ENCODE measurements around the gene CCM2L. TPM values are rescaled to one million over a fixed set of nuclear protein-coding genes. Genes with fewer than 3 reads are reported as not detected.

Gene CCM2L
- total RNA-seq, 1 donor from 2014 or later = 0.11 TPM

- Mint-ChIP-seq H3K27ac (ENCODE audit: unreplicated experiment) (peak overlapping the region; percentile 93), H3K36me3 (ENCODE audit: low read depth, unreplicated experiment) (no peaks in the 10 kb centered on the region), H3K4me1 (ENCODE audit: low read depth, unreplicated experiment) (peaks cover 15% of the 10 kb centered on the region), H3K4me3 (ENCODE audit: unreplicated experiment) (no peak overlapping the region), H3K27me3 (ENCODE audit: low read depth, unreplicated experiment) (no peaks in the 10 kb centered on the region), H3K9me3 (ENCODE audit: unreplicated experiment) (no peaks in the 10 kb centered on the region)
- H3K79me2 ChIP-seq (ENCODE audit: insufficient read depth, low read length) = no peaks in the 10 kb centered on the region
- TF ChIP-seq, protein P1, sequence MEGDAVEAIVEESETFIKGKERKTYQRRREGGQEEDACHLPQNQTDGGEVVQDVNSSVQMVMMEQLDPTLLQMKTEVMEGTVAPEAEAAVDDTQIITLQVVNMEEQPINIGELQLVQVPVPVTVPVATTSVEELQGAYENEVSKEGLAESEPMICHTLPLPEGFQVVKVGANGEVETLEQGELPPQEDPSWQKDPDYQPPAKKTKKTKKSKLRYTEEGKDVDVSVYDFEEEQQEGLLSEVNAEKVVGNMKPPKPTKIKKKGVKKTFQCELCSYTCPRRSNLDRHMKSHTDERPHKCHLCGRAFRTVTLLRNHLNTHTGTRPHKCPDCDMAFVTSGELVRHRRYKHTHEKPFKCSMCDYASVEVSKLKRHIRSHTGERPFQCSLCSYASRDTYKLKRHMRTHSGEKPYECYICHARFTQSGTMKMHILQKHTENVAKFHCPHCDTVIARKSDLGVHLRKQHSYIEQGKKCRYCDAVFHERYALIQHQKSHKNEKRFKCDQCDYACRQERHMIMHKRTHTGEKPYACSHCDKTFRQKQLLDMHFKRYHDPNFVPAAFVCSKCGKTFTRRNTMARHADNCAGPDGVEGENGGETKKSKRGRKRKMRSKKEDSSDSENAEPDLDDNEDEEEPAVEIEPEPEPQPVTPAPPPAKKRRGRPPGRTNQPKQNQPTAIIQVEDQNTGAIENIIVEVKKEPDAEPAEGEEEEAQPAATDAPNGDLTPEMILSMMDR (IDR thresholded peaks at IDR 0.05; ENCODE audit: insufficient read depth, low read depth, low read length) = no peak
- TF ChIP-seq EZH2 (IDR thresholded peaks at IDR 0.05; ENCODE audit: insufficient read depth, low read length) = no peak
- FAIRE-seq = no peak
- no peak overlapping the region for H3K9ac ChIP-seq (ENCODE audit: low read length)
- H3K4me1 ChIP-seq (ENCODE audit: insufficient read depth, low read length) = no peaks in the 10 kb centered on the region
- no peak overlapping the region for H3K4me2 ChIP-seq (ENCODE audit: low read length)
- H3K4me3 ChIP-seq (ENCODE audit: insufficient read depth, low read depth, low read length) = no peak overlapping the region
- peaks cover 5% of the 10 kb centered on the region for H3K27me3 ChIP-seq (ENCODE audit: insufficient read depth, low read length)
- H3K36me3 ChIP-seq (ENCODE audit: insufficient read depth, low read length) = no peaks in the 10 kb centered on the region
- no peak overlapping the region for H2AFZ ChIP-seq (ENCODE audit: low read depth, low read length)
- H3K9me3 ChIP-seq (ENCODE audit: insufficient read depth, low read depth, low read length) = no peaks in the 10 kb centered on the region
- no peak overlapping the region for H3K27ac ChIP-seq (ENCODE audit: low read depth, low read length)
- DNase-seq (ENCODE audit: low read depth) = no peak
- no peaks in the 10 kb centered on the region for H4K20me1 ChIP-seq (ENCODE audit: insufficient read depth, low read length)
Measured at GRCh38 chr20:32068174-32068573, 57.9 kb downstream of the CCM2L start.

GRCh38 chr20:32069711-32070110, 59.5 kb downstream of the CCM2L start:
- peaks cover 15% of the 10 kb centered on the region for H3K4me1 Mint-ChIP-seq (ENCODE audit: low read depth, unreplicated experiment)
- TF ChIP-seq, protein P1 (IDR thresholded peaks at IDR 0.05; ENCODE audit: insufficient read depth, low read depth, low read length) = no peak
- no peak for TF ChIP-seq EZH2 (IDR thresholded peaks at IDR 0.05; ENCODE audit: insufficient read depth, low read length)
- DNase-seq (ENCODE audit: low read depth) = peak; percentile 12
- no peak overlapping the region for H3K27ac Mint-ChIP-seq (ENCODE audit: unreplicated experiment)
- Histone ChIP-seq H3K9me3 (ENCODE audit: insufficient read depth, low read depth, low read length) (no peaks in the 10 kb centered on the region), H3K4me2 (ENCODE audit: low read length) (no peak overlapping the region), H2AFZ (ENCODE audit: low read depth, low read length) (no peak overlapping the region), H4K20me1 (ENCODE audit: insufficient read depth, low read length) (no peaks in the 10 kb centered on the region), H3K79me2 (ENCODE audit: insufficient read depth, low read length) (no peaks in the 10 kb centered on the region), H3K4me3 (ENCODE audit: insufficient read depth, low read depth, low read length) (no peak overlapping the region), H3K27ac (ENCODE audit: low read depth, low read length) (no peak overlapping the region), H3K9ac (ENCODE audit: low read length) (no peak overlapping the region), H3K27me3 (ENCODE audit: insufficient read depth, low read length) (peaks cover 10% of the 10 kb centered on the region), H3K36me3 (ENCODE audit: insufficient read depth, low read length) (no peaks in the 10 kb centered on the region), H3K4me1 (ENCODE audit: insufficient read depth, low read length) (no peaks in the 10 kb centered on the region)
- H3K27me3 Mint-ChIP-seq (ENCODE audit: low read depth, unreplicated experiment) = peaks cover 6% of the 10 kb centered on the region
- H3K4me3 Mint-ChIP-seq (ENCODE audit: unreplicated experiment) = no peak overlapping the region
- FAIRE-seq = no peak
- H3K36me3 Mint-ChIP-seq (ENCODE audit: low read depth, unreplicated experiment) = no peaks in the 10 kb centered on the region
- H3K9me3 Mint-ChIP-seq (ENCODE audit: unreplicated experiment) = no peaks in the 10 kb centered on the region

DNA sequence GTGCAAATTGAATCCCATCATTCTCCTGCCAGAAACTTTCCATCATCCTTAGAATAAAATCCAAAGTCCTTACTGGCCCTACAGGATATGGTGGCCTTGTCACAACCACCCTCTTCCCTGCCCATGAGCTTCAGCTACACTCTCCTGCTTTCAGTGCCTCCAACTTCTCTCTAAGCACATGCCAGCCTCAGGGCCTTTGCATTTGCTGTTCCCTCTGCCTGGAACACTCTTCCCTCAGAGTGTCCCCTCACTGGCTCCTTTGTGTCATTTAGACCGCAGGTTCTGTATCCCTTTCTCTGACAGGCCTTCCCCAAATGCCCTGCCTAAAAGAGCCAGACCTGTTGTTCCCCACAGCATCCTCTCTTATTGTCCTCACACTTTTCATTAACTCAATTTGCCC, 60.0 kb downstream of the CCM2L start:
- TF ChIP-seq, protein P1 (IDR thresholded peaks at IDR 0.05; ENCODE audit: insufficient read depth, low read depth, low read length) = no peak
- no peak for TF ChIP-seq EZH2 (IDR thresholded peaks at IDR 0.05; ENCODE audit: insufficient read depth, low read length)

More for the DNA sequence above, 60.0 kb downstream of the CCM2L start:
- H3K4me3 Mint-ChIP-seq (ENCODE audit: unreplicated experiment) = no peak overlapping the region
- H3K27ac ChIP-seq (ENCODE audit: low read depth, low read length) = no peak overlapping the region
- H3K9ac ChIP-seq (ENCODE audit: low read length) = no peak overlapping the region
- H3K9me3 ChIP-seq (ENCODE audit: insufficient read depth, low read depth, low read length) = no peaks in the 10 kb centered on the region
- no peaks in the 10 kb centered on the region for H3K79me2 ChIP-seq (ENCODE audit: insufficient read depth, low read length)
- DNase-seq (ENCODE audit: low read depth) (no peak), FAIRE-seq (no peak)
- H3K27me3 Mint-ChIP-seq (ENCODE audit: low read depth, unreplicated experiment) = peaks cover 9% of the 10 kb centered on the region
- H3K9me3 Mint-ChIP-seq (ENCODE audit: unreplicated experiment) = no peaks in the 10 kb centered on the region
- no peak overlapping the region for H2AFZ ChIP-seq (ENCODE audit: low read depth, low read length)
- H3K4me3 ChIP-seq (ENCODE audit: insufficient read depth, low read depth, low read length) = no peak overlapping the region
- no peaks in the 10 kb centered on the region for H3K36me3 ChIP-seq (ENCODE audit: insufficient read depth, low read length)
- no peak overlapping the region for H3K27ac Mint-ChIP-seq (ENCODE audit: unreplicated experiment)
- no peak overlapping the region for H3K4me2 ChIP-seq (ENCODE audit: low read length)
- peaks cover 14% of the 10 kb centered on the region for H3K27me3 ChIP-seq (ENCODE audit: insufficient read depth, low read length)
- H3K36me3 Mint-ChIP-seq (ENCODE audit: low read depth, unreplicated experiment) = no peaks in the 10 kb centered on the region
- H3K4me1 ChIP-seq (ENCODE audit: insufficient read depth, low read length) = no peaks in the 10 kb centered on the region
- H3K4me1 Mint-ChIP-seq (ENCODE audit: low read depth, unreplicated experiment) = peaks cover 15% of the 10 kb centered on the region
- H4K20me1 ChIP-seq (ENCODE audit: insufficient read depth, low read length) = no peaks in the 10 kb centered on the region

All from astrocyte (in vitro differentiated cells and primary cell).